D721Med (cell line): ENCODE measurements around the gene EXOC4.

Source experiments
- DNase-seq: peaks from one replicate; pipeline ENCODE4 v3.0.0; 2011; ENCODE audit warnings: low spot score; ENCODE audit not compliant: insufficient read length
- FAIRE-seq: peaks from 2 replicates; lab custom pipeline; 2011; peaks lifted over from hg19 to GRCh38; lab: Jason Lieb, UNC
- TF ChIP-seq, protein P1 (sequence below): IDR thresholded peaks from 2 replicates; pipeline ENCODE4 v1.5.1; 2012; ENCODE audit warnings: mild to moderate bottlenecking, control low read depth; ENCODE audit not compliant: insufficient read depth; ENCODE audit errors: missing control alignments

EXOC4 gene

DNA sequence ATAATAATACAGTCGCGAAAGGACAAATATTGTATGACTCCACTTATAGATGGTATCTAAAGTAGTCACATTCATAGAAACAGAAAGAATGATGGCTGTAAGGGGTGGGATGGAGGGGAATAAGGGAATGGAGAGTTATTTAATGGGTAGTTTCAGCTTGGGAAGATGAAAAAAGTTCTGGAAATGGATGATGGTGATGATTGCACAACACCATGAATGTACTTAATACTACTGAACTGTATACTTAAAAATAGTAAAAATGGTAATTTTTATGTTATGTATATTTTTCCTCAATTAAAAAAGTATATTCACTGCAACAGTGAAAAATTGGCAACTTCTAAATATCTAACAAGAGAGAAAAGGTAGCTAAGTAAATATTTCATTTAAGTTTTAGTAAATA, 265.8 kb downstream of the EXOC4 start:
- FAIRE-seq (no peak), DNase-seq (no peak)
- TF ChIP-seq, protein P1, sequence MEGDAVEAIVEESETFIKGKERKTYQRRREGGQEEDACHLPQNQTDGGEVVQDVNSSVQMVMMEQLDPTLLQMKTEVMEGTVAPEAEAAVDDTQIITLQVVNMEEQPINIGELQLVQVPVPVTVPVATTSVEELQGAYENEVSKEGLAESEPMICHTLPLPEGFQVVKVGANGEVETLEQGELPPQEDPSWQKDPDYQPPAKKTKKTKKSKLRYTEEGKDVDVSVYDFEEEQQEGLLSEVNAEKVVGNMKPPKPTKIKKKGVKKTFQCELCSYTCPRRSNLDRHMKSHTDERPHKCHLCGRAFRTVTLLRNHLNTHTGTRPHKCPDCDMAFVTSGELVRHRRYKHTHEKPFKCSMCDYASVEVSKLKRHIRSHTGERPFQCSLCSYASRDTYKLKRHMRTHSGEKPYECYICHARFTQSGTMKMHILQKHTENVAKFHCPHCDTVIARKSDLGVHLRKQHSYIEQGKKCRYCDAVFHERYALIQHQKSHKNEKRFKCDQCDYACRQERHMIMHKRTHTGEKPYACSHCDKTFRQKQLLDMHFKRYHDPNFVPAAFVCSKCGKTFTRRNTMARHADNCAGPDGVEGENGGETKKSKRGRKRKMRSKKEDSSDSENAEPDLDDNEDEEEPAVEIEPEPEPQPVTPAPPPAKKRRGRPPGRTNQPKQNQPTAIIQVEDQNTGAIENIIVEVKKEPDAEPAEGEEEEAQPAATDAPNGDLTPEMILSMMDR = no peak

DNA sequence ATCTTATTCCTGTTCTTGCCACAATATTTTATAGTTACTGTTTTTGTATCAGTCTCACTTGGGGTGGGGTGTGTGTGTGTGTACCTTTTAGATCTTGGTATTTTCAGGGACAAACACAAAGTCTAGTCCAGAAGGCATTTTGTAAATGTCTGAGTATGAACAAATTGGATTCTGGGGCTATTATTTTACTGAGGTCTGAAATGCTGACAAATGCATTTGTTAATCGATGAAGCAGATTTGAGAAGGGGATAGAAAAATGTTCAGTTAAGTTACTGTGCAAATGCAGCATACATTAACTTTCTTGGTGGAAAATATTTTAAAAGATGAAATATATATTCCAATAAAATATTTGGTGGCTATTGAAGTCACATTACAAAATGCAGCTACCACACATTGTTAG, 267.4 kb downstream of the EXOC4 start:
- DNase-seq (no peak), FAIRE-seq (no peak)
- TF ChIP-seq, protein P1 = no peak

DNA sequence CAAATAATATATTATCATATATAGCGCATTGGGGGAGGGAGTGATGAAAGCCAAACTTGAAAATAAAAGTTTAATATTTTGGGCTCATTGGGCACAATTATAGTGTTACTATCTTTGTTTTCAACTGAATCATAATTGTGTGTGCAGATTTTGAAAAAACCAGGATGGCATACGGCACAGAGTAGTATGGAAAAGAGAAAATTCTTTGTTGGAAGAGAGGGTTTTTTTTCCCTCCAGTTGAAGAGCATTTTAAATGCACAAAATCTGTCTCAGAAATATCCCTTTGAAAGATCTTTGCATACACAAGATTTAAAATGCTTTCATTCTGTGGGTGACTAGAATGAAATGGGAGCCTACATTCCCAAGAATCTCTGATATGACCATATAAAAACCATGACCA, 269.6 kb downstream of the EXOC4 start:
- DNase-seq (no peak), FAIRE-seq (no peak)
- TF ChIP-seq, protein P1 = no peak

DNA sequence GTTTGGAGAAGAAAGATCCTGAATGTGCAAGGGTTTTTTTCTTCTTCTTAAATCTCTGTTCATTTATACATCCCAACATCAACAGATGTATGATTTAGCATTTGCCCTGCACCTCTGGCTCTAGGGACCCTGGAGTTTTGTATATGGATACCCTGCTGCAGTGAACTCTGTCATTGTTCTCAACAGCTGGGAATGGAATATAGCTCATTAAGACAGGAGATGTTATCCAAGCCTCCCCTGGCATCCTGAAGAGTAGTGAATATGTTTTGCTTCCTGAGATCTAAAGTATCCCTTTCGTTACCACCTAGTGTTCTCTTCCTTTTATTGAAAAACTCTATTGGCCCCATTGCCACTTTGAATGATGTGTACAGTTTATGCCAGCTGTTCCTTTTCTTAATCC, 275.9 kb downstream of the EXOC4 start:
- TF ChIP-seq, protein P1 = no peak
- FAIRE-seq (no peak), DNase-seq (no peak)

DNA sequence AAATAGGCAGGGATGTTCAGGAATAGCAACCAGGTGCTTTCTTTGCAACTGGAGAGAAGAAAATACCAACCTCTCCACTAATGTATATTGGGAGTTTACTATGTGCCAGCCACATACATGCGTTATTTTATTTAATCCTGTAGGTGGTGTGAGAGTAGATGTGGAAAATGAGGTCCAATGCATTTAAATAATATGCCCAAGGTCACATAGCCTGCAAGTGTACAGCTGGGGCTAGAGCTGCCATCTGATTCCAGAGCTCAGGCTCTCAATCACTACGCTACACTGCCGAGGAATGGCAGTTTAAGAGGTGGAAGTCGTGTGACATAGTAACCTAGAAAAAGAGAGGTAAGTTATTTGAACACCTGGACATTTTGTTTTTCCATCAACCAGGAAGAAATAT, 277.0 kb downstream of the EXOC4 start:
- TF ChIP-seq, protein P1 = no peak
- DNase-seq (no peak), FAIRE-seq (no peak)

DNA sequence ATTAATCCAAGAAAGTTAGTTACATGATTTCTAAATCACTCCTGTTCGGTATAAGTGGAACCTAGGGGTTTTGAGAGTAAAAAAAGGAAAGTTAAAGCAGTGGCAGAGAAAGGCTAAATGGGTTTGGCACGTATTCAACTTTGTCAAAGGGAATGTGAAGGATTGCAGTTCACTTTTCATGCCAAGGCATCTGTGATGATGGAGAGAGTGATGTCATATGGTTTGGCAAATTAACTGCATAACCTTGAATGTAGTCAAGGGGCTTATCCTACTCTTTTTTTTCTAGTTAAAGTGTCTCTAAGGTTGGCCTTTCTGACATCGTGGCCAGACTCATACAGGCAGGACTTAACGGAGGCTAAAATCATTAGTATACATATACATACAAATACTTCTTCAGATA, 277.8 kb downstream of the EXOC4 start:
- TF ChIP-seq, protein P1 = no peak
- FAIRE-seq (no peak), DNase-seq (no peak)

DNA sequence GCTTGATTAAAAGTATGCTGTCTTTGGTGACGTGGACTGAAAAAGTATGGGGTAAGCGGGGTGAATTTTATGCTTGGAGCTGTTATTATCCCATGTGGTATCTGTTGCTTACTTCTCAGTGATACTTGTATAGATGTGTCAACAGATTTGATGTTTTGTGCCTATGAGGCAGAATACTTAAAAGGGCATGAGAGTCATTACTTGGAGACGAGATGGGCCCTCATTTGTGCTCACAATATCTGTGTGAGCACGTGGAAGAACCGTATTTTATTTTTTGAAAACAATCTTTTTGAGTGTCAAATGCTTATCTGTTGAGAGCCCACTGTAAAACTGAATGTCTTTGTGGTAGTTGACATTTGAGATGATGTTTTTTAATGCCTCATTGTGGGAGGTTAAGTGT, 281.9 kb downstream of the EXOC4 start:
- FAIRE-seq = peak; percentile 6
- no peak for DNase-seq
- TF ChIP-seq, protein P1 = no peak
